Measurements from ENCODE around the gene ZPLD1.

ZPLD1 gene

GRCh38 chr3:102466001-102466400 is 31.2 kb downstream of the ZPLD1 start:
- Histone ChIP-seq H3K4me3 (ENCODE audit: low read length) (no peak overlapping the region), H3K9me3 (ENCODE audit: control insufficient read depth, low read length) (no peaks in the 10 kb centered on the region), H3K4me1 (ENCODE audit: control insufficient read depth, insufficient read depth, low read length) (no peaks in the 10 kb centered on the region), H3K9ac (ENCODE audit: low read length) (no peak overlapping the region), H3K36me3 (ENCODE audit: control insufficient read depth, insufficient read depth, low read length, severe bottlenecking) (no peaks in the 10 kb centered on the region), H3K27me3 (replicated peaks; ENCODE audit: control insufficient read depth, insufficient read depth, low read length) (no peaks in the 10 kb centered on the region)
- no peak for DNase-seq (ENCODE audit: low read depth)

GRCh38 chr3:102470066-102470465 is 35.3 kb downstream of the ZPLD1 start:
- H3K36me3 ChIP-seq (ENCODE audit: control insufficient read depth, insufficient read depth, low read length, severe bottlenecking) = no peaks in the 10 kb centered on the region
- H3K27me3 ChIP-seq (replicated peaks; ENCODE audit: control insufficient read depth, insufficient read depth, low read length) = no peaks in the 10 kb centered on the region
- no peak overlapping the region for H3K4me3 ChIP-seq (ENCODE audit: low read length)
- no peak overlapping the region for H3K9ac ChIP-seq (ENCODE audit: low read length)
- H3K9me3 ChIP-seq (ENCODE audit: control insufficient read depth, low read length) = no peaks in the 10 kb centered on the region
- H3K4me1 ChIP-seq (ENCODE audit: control insufficient read depth, insufficient read depth, low read length) = no peaks in the 10 kb centered on the region
- DNase-seq (ENCODE audit: low read depth) = no peak

- no peaks in the 10 kb centered on the region for H3K27me3 ChIP-seq (replicated peaks; ENCODE audit: control insufficient read depth, insufficient read depth, low read length)
- DNase-seq (ENCODE audit: low read depth) = no peak
- no peak overlapping the region for H3K9ac ChIP-seq (ENCODE audit: low read length)
- no peak overlapping the region for H3K4me3 ChIP-seq (ENCODE audit: low read length)
- H3K9me3 ChIP-seq (ENCODE audit: control insufficient read depth, low read length) = no peaks in the 10 kb centered on the region
- H3K4me1 ChIP-seq (ENCODE audit: control insufficient read depth, insufficient read depth, low read length) = no peaks in the 10 kb centered on the region
- no peaks in the 10 kb centered on the region for H3K36me3 ChIP-seq (ENCODE audit: control insufficient read depth, insufficient read depth, low read length, severe bottlenecking)
These were observed 36.2 kb downstream of the ZPLD1 start for GRCh38 chr3:102471001-102471400.

- Histone ChIP-seq H3K4me1 (ENCODE audit: control insufficient read depth, insufficient read depth, low read length) (no peaks in the 10 kb centered on the region), H3K4me3 (ENCODE audit: low read length) (no peak overlapping the region)
These were observed 36.7 kb downstream of the ZPLD1 start for GRCh38 chr3:102471491-102471890.

GRCh38 chr3:102473648-102474047 is 38.8 kb downstream of the ZPLD1 start:
- Histone ChIP-seq H3K27me3 (replicated peaks; ENCODE audit: control insufficient read depth, insufficient read depth, low read length) (no peaks in the 10 kb centered on the region), H3K9ac (ENCODE audit: low read length) (no peak overlapping the region), H3K4me3 (ENCODE audit: low read length) (no peak overlapping the region), H3K9me3 (ENCODE audit: control insufficient read depth, low read length) (no peaks in the 10 kb centered on the region), H3K36me3 (ENCODE audit: control insufficient read depth, insufficient read depth, low read length, severe bottlenecking) (no peaks in the 10 kb centered on the region), H3K4me1 (ENCODE audit: control insufficient read depth, insufficient read depth, low read length) (no peaks in the 10 kb centered on the region)
- DNase-seq (ENCODE audit: low read depth) = no peak

More at GRCh38 chr3:102471491-102471890, 36.7 kb downstream of the ZPLD1 start:
- Histone ChIP-seq H3K9ac (ENCODE audit: low read length) (no peak overlapping the region), H3K9me3 (ENCODE audit: control insufficient read depth, low read length) (no peaks in the 10 kb centered on the region), H3K27me3 (replicated peaks; ENCODE audit: control insufficient read depth, insufficient read depth, low read length) (no peaks in the 10 kb centered on the region), H3K36me3 (ENCODE audit: control insufficient read depth, insufficient read depth, low read length, severe bottlenecking) (no peaks in the 10 kb centered on the region)
- no peak for DNase-seq (ENCODE audit: low read depth)

GRCh38 chr3:102474207-102474606 is 39.4 kb downstream of the ZPLD1 start:
- Histone ChIP-seq H3K4me1 (ENCODE audit: control insufficient read depth, insufficient read depth, low read length) (no peaks in the 10 kb centered on the region), H3K4me3 (ENCODE audit: low read length) (no peak overlapping the region), H3K9me3 (ENCODE audit: control insufficient read depth, low read length) (no peaks in the 10 kb centered on the region), H3K9ac (ENCODE audit: low read length) (no peak overlapping the region), H3K27me3 (replicated peaks; ENCODE audit: control insufficient read depth, insufficient read depth, low read length) (no peaks in the 10 kb centered on the region), H3K36me3 (ENCODE audit: control insufficient read depth, insufficient read depth, low read length, severe bottlenecking) (no peaks in the 10 kb centered on the region)
- no peak for DNase-seq (ENCODE audit: low read depth)

GRCh38 chr3:102476198-102476597 is 41.4 kb downstream of the ZPLD1 start:
- Histone ChIP-seq H3K4me3 (ENCODE audit: low read length) (no peak overlapping the region), H3K36me3 (ENCODE audit: control insufficient read depth, insufficient read depth, low read length, severe bottlenecking) (no peaks in the 10 kb centered on the region), H3K9ac (ENCODE audit: low read length) (no peak overlapping the region), H3K4me1 (ENCODE audit: control insufficient read depth, insufficient read depth, low read length) (peaks cover 11% of the 10 kb centered on the region), H3K27me3 (replicated peaks; ENCODE audit: control insufficient read depth, insufficient read depth, low read length) (no peaks in the 10 kb centered on the region), H3K9me3 (ENCODE audit: control insufficient read depth, low read length) (no peaks in the 10 kb centered on the region)
- no peak for DNase-seq (ENCODE audit: low read depth)

- Histone ChIP-seq H3K27me3 (replicated peaks; ENCODE audit: control insufficient read depth, insufficient read depth, low read length) (no peaks in the 10 kb centered on the region), H3K9ac (ENCODE audit: low read length) (no peak overlapping the region), H3K4me3 (ENCODE audit: low read length) (no peak overlapping the region), H3K9me3 (ENCODE audit: control insufficient read depth, low read length) (no peaks in the 10 kb centered on the region), H3K36me3 (ENCODE audit: control insufficient read depth, insufficient read depth, low read length, severe bottlenecking) (no peaks in the 10 kb centered on the region), H3K4me1 (ENCODE audit: control insufficient read depth, insufficient read depth, low read length) (peaks cover 11% of the 10 kb centered on the region)
- DNase-seq (ENCODE audit: low read depth) = no peak
These were observed 43.3 kb downstream of the ZPLD1 start for GRCh38 chr3:102478160-102478559.

- Histone ChIP-seq H3K27me3 (replicated peaks; ENCODE audit: control insufficient read depth, insufficient read depth, low read length) (no peaks in the 10 kb centered on the region), H3K36me3 (ENCODE audit: control insufficient read depth, insufficient read depth, low read length, severe bottlenecking) (no peaks in the 10 kb centered on the region), H3K9me3 (ENCODE audit: control insufficient read depth, low read length) (no peaks in the 10 kb centered on the region), H3K4me3 (ENCODE audit: low read length) (peak overlapping the region; percentile 51), H3K9ac (ENCODE audit: low read length) (no peak overlapping the region), H3K4me1 (ENCODE audit: control insufficient read depth, insufficient read depth, low read length) (peaks cover 11% of the 10 kb centered on the region)
- DNase-seq (ENCODE audit: low read depth) = no peak
These were observed 45.3 kb downstream of the ZPLD1 start for GRCh38 chr3:102480139-102480538.

GRCh38 chr3:102481050-102481449 is 46.2 kb downstream of the ZPLD1 start:
- H3K4me3 ChIP-seq (ENCODE audit: low read length) = peak overlapping the region; percentile 62
- DNase-seq (ENCODE audit: low read depth) = peak; percentile 1
- no peak overlapping the region for H3K9ac ChIP-seq (ENCODE audit: low read length)
- H3K4me1 ChIP-seq (ENCODE audit: control insufficient read depth, insufficient read depth, low read length) = peaks cover 11% of the 10 kb centered on the region
- H3K36me3 ChIP-seq (ENCODE audit: control insufficient read depth, insufficient read depth, low read length, severe bottlenecking) = no peaks in the 10 kb centered on the region
- H3K27me3 ChIP-seq (replicated peaks; ENCODE audit: control insufficient read depth, insufficient read depth, low read length) = no peaks in the 10 kb centered on the region
- H3K9me3 ChIP-seq (ENCODE audit: control insufficient read depth, low read length) = no peaks in the 10 kb centered on the region

- no peak overlapping the region for H3K4me3 ChIP-seq (ENCODE audit: low read length)
- no peaks in the 10 kb centered on the region for H3K36me3 ChIP-seq (ENCODE audit: control insufficient read depth, insufficient read depth, low read length, severe bottlenecking)
- peaks cover 11% of the 10 kb centered on the region for H3K4me1 ChIP-seq (ENCODE audit: control insufficient read depth, insufficient read depth, low read length)
- H3K9ac ChIP-seq (ENCODE audit: low read length) = no peak overlapping the region
- H3K27me3 ChIP-seq (replicated peaks; ENCODE audit: control insufficient read depth, insufficient read depth, low read length) = no peaks in the 10 kb centered on the region
- DNase-seq (ENCODE audit: low read depth) = no peak
- H3K9me3 ChIP-seq (ENCODE audit: control insufficient read depth, low read length) = no peaks in the 10 kb centered on the region
These were observed 48.7 kb downstream of the ZPLD1 start for GRCh38 chr3:102483556-102483955.

- no peaks in the 10 kb centered on the region for H3K36me3 ChIP-seq (ENCODE audit: control insufficient read depth, insufficient read depth, low read length, severe bottlenecking)
- no peak for DNase-seq (ENCODE audit: low read depth)
These were observed 49.5 kb downstream of the ZPLD1 start for GRCh38 chr3:102484363-102484762.

More at GRCh38 chr3:102484363-102484762, 49.5 kb downstream of the ZPLD1 start:
- peaks cover 11% of the 10 kb centered on the region for H3K4me1 ChIP-seq (ENCODE audit: control insufficient read depth, insufficient read depth, low read length)
- H3K4me3 ChIP-seq (ENCODE audit: low read length) = no peak overlapping the region
- H3K27me3 ChIP-seq (replicated peaks; ENCODE audit: control insufficient read depth, insufficient read depth, low read length) = no peaks in the 10 kb centered on the region
- no peaks in the 10 kb centered on the region for H3K9me3 ChIP-seq (ENCODE audit: control insufficient read depth, low read length)
- H3K9ac ChIP-seq (ENCODE audit: low read length) = no peak overlapping the region

Measured in adipocyte (in vitro differentiated cells).